ENCODE data around the gene LMX1B. TPM values are rescaled to one million over a fixed set of nuclear protein-coding genes. Genes with fewer than 3 reads are reported as not detected.
"Not testable (repeated sequence)": the region's sequence is repeated elsewhere in the genome, so short reads cannot be mapped to it uniquely, and the experiment has no call there.

The LMX1B gene
- 10 to 100 TPM; 15.7 to 22.8 (median 19.9) TPM for polyA plus RNA-seq (ENCODE audit: insufficient read length in 4 of 4)

DNA sequence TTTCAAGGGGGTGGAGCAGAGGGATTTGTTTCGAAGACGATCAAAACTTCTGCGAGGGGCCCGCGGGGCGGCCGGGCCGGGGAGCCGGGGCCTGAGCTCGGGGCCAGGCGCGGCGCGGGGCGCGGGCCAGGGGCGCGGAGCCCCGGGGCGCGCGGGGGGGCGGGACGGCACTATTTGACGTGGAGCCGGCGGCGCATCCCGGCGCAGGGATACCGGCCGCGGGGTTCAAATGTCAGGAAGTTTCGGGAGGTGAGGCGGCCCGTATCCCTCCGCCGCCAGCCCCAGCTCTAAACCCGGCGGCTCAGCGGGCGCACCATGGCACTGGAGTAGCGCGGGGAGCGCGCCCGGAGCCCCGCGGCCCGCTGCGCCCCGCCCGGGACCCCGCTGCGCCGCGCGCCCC lies at the start of gene LMX1B:
Gene LMX1B (plus strand): TSS at position 278 of the 400 bp plus-strand sequence. CDS start 522 bp downstream, outside the sequence.
- DNase-seq (ENCODE audit: low read depth in 4 of 4, low spot score in 2 of 4) = no peak

DNA sequence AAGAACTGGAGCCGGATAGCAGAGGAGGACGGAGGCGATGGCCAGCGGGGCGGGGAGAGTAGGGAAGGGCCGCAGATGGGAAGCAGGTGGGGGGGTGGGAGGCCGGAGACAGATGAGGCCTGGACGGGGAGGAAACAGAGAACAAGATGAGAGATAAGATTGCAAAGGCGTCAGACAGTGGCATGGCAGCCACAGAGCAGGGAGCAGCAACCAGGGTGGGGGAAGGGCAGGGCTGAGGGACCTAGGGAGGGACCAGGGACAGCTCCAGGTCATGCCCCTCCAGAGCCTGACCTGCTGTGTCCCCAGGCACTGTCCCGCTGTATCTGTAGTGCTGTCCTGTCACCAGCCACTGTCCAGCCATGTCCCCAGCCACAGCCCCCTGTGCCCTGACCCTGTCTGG lies 49.6 kb upstream of the LMX1B start:
- no peak for DNase-seq (ENCODE audit: low read depth in 4 of 4, low spot score in 2 of 4)

DNA sequence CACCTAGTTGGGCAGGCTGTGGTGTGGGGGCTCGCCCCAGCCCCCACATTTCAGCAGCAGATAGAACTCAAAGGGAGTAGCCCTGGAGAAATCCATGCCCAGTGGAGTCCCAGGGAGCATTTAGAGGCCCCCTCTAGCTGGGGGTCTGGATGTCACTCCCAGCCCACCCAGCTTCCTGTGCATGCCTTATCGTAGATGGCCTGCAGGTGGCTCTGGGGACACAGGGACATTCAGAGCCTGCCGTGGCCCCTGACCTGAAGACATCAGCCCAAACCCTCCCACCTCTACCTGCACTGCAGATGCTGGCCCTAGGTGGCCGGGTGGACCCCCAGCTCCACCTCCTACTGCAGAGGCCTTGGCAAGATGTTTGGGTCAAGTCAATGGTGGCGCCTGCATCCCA lies 49.0 kb upstream of the LMX1B start:
- DNase-seq (ENCODE audit: low read depth in 4 of 4, low spot score in 2 of 4) = no peak

DNA sequence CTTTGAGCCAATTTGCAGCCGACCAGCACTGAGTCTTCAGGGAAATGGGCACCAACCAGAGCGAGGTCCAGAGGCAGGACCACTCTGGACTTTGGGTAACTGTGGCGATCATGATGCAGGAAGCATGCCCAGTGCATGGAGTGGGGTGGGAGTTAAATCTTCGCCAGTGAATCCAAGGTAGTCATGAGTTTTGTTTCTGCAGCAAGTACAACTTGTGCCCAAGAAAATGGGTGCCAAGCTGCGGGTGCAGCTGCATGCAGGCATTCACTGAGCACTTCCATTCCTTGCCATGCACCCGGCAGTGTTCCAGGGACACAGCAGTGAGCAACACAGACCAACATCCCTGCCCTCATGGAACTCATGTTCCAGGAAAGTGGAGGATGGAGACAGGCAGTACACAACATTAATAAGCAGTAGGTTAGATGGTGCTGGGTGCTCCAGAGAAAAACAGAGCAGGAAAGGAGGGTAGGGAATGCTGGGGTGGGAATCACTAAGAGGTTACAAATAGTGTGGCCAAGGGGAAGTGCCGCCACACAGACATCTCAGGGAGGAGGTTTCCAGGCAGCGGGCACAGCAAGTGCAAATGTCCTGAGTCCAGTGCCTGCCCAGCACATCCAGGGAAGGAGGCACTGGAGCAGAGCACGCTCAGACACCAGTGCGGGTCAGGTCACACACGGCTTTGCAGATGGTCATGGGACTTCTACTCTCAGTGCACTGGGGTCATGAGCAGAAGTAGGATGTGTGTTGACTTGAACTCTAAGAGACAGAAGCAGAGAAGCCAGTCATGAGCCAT lies 48.2 kb upstream of the LMX1B start:
- DNase-seq (ENCODE audit: low read depth in 4 of 4, low spot score in 2 of 4) = no peak

DNA sequence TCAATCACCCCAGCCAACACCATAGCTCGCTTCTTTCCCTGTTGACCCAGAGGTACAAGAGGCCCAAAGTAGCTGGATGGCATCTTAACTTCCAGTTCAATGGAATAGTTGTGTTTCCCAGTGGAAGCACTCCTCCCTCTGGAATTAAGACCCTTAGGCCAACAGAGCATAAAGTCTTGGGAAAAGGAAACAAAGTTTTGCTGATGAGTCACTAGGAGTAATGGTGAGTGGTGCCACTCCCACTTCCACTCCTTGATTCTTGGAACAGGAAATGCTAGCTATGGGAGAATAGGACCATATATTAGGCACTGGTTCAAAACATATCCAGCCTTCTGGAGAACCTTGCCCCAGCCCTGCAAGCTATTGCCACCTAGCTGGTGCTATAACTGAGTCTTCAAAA lies 44.7 kb upstream of the LMX1B start:
- DNase-seq (ENCODE audit: low read depth in 4 of 4, low spot score in 2 of 4) = no peak

DNA sequence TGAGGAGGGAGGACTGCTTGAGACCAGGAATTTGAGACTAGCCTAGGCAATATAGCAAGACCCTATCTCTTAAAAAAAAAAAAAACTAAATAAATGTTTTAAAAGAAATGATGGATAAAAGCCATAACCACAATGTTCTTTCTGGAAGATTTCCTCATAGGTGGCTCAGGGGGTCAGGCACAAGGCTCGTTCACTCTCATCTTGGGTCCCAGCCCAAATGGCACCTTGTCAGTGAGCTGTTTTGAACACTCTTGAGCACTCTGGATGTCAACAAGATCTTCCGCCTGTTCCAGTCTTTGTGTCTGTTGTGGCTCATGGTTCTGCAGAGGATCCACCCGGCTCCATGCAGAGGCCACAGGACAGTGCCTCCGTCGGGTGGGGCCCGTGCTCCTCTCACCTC lies 35.7 kb upstream of the LMX1B start:
- no peak for DNase-seq (ENCODE audit: low read depth in 4 of 4, low spot score in 2 of 4)

DNA sequence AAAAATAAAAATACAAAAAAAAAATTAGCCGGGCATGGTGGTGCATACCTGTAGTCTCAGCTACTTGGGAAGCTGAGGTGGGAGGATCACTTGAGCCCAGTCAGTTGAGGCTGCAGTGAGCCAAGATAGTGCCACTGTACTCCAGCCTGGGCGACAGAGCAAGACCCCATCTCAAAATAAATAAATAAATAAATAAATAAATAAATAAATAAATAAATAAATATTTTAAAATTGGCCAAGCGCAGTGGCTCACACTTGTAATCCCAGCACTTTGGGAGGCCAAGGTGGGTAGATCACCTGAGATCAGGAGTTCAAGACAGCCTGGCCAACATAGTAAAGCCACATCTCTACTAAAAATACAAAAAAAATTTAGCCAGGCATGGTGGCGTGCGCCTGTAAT lies 33.4 kb upstream of the LMX1B start:
- not testable (repeated sequence) for DNase-seq (ENCODE audit: low read depth in 4 of 4, low spot score in 2 of 4)

DNA sequence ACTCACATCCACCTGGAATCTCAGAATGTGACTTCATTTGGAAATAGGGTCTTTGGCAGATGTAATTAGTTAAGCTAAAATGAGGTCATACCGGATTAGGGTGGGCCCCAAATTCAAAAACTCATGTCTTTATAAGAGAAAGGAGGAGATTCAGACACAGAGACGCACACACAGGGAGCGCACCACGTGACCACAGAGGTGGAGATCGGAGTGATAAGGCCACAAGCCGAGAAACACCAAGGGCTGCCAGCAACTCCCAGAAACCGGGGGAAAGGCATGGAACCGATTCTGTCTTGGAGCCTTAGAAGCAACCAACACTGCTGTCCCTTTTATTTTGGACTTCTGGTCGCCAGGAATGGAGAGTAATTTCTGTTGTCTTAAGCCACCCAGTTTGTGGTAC lies 31.8 kb upstream of the LMX1B start:
- no peak for DNase-seq (ENCODE audit: low read depth in 4 of 4, low spot score in 2 of 4)

DNA sequence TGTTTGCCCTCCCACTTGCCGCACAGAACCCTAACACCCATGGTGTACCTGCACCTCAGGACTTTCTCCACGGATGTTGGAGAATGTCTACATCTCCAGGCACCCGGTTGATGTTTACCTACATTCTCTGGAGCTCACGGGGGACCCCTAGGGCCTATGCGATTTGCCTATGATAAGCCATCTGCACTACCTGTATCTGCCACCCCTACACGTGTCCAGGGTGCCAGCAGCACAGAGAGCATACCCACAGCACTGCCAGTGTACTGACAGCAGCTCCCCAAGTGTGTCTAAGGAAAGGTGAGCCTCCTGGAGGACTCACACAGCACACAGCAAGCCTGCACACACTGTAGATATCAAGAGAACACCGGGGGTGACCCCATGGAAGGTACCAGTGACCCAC lies 31.3 kb upstream of the LMX1B start:
- no peak for DNase-seq (ENCODE audit: low read depth in 4 of 4, low spot score in 2 of 4)

DNA sequence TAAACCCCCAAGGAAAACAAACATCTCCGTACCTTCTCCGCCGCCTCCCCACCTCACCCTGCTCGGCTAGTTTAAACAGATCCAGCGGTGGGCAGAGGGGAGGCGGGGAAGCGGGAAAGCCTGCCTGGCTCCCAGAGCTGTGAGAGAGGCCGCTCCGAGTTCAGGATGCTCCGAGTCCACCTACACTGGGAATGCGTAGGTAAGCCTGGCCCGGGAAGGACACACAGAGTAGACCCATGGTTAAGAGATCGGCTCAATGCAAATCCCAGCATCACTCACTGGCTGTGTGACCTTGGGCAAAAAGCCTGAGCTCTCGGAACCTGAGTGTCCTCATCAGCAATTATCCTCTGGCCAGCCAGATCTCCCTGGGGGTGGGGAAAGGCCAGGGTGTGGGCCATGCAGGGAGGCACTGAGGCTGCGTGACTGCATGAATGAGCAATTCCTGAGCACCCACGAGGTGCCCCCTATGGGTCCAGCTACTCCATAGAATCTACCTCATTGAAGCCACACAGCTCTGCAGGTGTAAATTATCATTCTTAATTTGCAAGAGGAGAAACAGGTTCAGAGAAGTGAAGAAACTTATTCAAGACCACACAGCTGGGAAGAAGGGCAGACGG lies 30.5 kb upstream of the LMX1B start:
- no peak for DNase-seq (ENCODE audit: low read depth in 4 of 4, low spot score in 2 of 4)

DNA sequence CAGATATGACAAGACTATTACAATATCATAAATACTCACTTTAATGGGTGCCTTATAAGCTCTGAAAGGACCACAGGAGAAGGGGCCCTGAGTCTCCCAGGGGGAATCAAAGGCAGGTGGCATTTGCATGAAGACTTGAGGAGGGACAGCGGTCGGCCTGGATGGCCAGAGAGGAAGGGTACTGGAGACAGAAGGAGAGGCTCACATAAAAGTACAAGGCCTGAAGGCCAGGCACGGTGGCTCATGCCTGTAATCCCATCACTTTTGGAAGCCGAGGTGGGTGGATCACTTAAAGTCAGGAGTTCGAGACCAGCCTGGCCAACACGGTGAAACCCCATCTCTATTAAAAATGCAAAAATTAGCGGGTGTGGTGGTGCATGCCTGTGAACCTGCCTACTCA lies 29.1 kb upstream of the LMX1B start:
- no peak for DNase-seq (ENCODE audit: low read depth in 4 of 4, low spot score in 2 of 4)

DNA sequence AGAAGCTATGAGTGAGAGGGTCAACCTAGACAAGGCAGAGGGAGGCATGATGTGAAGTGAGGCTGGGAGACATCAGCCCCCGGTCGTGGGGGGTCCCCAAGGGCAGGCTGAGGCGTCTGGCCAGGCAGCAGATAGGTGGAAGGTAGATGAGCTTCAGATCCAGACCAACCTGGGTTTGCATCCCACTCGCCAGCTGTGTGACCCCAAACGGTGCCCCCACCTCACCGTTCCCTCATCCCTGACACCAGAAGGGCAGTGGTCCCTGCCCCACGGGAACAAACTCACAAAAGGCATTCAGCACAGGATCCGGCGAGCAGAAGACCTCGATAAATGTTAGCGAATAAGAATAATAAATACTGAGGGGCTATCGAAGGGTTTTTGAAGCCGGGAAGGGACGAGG lies 27.5 kb upstream of the LMX1B start:
- no peak for DNase-seq (ENCODE audit: low read depth in 4 of 4, low spot score in 2 of 4)

DNA sequence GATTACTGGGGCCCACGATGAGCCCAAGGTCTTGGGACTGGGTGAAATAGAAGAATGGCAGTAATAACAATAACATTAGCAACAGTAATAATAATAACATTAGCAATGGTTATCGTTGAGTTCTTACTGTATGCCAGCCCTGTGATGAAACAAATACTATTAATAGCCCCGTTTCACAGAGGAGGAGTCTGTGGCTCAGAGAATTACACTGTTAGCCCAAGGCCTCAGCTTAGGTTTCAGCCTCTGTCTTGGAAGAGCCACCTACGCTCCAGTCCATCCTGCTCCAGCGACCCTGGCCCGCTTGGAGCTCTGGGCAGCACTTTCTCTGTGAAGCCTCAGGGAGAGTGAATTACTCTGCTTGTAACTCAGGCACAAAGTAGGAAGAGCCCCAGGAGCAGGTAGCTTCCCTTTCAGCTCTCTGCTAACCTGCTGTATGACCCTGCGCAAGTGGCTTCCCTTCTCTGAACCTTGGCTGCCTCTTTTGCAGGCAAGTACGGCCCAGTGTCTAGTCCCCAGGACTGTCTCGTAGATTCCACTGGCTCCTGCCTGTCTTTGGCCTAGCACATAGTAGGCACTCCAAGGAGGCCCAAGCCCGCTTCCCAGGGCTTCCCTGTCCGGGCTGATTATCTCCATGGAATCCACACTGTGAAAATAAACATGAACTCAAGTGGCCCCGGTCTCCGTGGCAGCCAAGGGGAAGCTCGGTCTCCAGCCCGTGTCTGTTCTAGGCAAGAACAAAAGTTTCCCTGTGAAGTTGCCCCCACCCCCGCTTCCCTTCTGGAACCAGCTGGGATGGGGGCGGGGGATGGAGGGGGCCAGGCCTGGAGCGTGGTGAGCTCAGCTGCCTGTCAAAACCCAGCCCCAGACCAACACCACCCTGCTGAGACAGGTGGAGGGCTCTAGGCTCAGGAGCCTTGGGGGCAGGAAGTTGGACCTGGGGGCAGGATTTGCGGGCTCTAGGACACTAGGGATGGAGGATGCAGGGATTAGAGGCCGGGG lies 26.2 kb upstream of the LMX1B start:
- peak in 1 of 4 donors; percentile 19 for DNase-seq (ENCODE audit: low read depth in 4 of 4, low spot score in 2 of 4)

DNA sequence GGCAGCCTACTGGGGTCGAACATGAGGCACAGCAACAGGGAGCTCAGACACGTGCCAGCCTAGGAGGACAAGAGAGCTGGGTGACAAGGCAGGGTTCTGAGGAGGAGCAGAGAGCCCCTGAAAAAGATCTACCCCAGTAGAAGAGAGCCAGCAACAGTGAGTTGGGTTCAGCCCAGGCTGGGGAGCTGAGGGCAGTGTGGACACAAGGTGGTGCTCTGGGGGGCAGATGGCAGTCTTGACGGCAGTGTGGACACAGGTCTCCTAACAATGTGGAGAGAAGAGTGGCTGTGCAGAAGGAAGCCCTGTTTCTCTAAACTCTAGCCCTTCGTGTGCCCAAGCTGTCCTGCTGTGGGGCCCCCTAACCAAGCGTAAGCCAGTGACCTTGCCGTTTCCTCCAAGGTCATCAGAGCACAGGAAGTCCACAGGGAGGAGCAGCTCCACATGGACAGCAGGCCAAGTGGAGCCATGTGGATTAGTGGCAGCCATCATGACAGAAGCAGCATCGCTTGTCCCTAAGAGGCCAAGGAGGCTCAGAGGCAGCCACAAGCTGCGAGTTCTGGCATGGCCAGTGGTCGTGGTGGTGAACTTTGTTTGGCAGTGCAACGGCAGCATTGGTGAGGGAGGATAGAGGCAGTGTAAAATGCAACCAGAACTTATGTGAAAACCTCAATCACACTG lies 25.1 kb upstream of the LMX1B start:
- no peak for DNase-seq (ENCODE audit: low read depth in 4 of 4, low spot score in 2 of 4)

DNA sequence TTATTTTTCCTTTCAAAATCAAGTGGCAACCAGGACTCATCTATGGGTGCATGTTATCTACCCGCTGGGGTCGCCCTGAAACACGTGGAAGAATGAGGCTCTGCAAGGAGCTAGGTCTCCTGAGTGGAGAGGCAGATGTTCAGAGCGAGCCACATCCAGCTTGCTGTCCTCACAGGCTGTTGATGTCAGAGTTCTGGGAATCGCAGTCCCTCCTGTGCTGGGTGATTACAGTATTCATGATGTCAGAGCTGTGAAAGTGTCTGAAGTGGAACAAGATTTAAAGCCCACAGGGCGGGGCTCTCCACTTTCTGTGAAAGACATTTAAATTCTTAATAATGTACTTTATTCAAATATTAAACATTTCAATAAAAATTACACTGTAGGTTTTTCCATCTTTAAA lies 24.4 kb upstream of the LMX1B start:
- DNase-seq (ENCODE audit: low read depth in 4 of 4, low spot score in 2 of 4) = no peak

DNA sequence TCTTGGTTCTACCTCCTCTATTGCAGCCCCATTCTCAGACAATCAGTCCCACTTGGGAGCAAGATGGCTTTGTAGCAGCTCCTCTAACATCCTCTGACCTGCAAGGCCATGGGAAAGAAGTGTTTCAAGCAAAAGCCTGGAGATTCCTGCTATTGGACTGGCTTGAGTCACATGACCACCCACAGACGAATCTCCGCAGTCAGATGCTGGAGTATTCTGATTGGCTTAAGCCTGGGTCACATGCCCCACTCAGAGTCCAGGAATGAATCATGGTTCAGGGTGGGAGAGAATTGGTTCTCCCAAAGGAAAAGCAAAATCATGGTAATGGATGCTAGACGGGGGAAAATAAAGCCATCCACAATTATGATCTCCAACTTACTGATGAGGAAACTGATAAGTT lies 22.6 kb upstream of the LMX1B start:
- no peak for DNase-seq (ENCODE audit: low read depth in 4 of 4, low spot score in 2 of 4)

DNA sequence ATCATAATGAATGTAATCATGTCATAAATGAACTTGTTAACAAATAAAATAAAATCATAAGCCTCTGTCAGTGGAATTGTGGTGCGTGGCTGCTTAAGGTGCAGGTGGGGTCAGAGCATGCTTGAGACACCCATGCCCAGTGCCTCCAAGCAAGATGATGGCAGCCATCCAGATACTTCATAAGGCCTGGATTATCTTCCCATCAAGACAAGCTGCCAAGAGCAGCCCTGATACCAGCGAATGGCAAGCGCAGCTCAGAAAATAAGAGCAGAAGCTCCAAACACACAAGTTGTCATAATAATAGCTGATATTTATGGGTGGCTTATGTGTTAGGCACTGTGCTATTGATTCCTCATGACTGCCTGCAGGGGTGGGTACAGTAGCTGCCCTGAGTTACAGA lies 21.8 kb upstream of the LMX1B start:
- DNase-seq (ENCODE audit: low read depth in 4 of 4, low spot score in 2 of 4) = no peak

DNA sequence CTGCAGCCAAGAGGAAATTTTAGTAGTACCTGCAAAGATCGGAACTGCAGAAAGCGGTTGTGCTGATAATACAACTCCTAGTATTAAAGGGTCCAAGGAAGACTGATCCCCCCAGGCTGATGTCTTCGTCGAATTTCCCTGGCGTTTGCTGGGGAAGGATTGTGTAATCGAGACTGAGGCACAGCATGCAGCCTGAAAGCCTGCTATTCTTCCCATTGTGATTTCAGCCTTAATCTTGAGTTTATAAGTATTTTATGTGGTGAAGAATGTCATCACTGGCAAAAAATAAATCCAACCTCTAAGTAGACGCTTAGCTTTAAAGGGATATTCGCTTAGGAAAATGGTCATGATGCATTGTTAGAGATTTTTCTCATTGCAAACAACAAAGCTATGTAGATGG lies 21.3 kb upstream of the LMX1B start:
- DNase-seq (ENCODE audit: low read depth in 4 of 4, low spot score in 2 of 4) = no peak

DNA sequence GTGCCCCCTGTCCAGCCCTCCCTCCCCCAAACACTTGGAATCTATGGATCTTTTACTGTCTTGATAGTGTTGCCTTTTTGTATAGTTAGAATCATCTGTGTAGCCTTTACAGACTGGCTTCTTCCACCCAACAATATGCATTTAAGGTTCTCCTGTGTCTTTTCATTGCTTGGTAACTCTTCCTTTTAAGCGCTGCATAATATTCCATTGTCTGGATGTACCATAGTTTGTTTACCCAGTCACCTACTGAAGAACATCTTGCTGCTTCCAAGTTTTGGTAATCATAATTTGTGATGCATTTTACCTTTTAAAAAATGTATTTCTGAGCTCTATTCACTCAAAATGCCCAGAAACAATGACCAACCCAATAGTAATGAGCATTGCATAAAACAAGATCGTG lies 17.7 kb upstream of the LMX1B start:
- no peak for DNase-seq (ENCODE audit: low read depth in 4 of 4, low spot score in 2 of 4)

DNA sequence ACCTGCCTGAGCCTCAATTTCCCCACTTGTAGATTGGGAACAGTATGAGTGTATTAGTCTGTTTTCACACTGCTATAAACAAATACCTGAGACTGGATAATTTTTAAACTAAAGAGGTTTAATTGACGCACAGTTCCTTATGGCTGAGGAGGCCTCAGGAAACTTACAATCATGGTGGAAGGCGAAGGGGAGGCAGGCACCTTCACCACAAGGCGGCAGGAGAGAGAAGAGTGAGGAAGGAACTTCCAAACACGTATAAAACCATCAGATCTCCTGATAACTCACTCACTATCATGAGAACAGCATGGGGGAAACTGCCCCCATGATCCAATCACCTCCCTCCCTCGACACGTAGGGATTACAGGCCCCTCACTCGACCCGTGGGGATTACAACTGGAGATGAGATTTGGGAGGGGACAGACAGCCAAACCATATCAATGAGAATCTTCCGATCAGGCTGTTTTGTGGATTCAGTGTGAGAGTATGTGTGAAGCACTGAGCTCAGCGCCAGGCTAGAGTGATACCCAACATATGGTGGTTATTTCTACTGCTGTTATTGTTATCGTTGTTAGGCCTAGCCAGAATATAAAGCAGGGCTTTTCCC lies 14.6 kb upstream of the LMX1B start:
- DNase-seq (ENCODE audit: low read depth in 4 of 4, low spot score in 2 of 4) = no peak
